SK-N-SH (cell line): ENCODE data around the gene CYBA. TPM values are rescaled to one million over a fixed set of nuclear protein-coding genes. Genes with fewer than 3 reads are reported as not detected.

Experiments used
- CTCF ChIA-PET: fragments of 300-600, 350-600 bp; formaldehyde crosslinking; extraction: SDS; loops from one replicate; lab custom pipeline; 2021; lab: Yijun Ruan, JAX
- POLR2A ChIA-PET: fragments of 350-600 bp; sonication (Branson Sonifier 250); formaldehyde crosslinking; extraction: SDS; loops from one replicate; lab custom pipeline; 2020; ENCODE audit warnings: antibody characterized with exemption, inconsistent platforms; lab: Yijun Ruan, JAX
- DNase-seq: peaks from one replicate; pipeline ENCODE4 v3.0.0; 2012
- H2AFZ ChIP-seq: fragments of 200-600 bp; sonication (generic); 2 replicates; pipeline ENCODE4 v1.8.1; 2016; ENCODE audit warnings: antibody characterized with exemption, mild to moderate bottlenecking, low read depth
- H3F3A ChIP-seq: fragments of 200-600 bp; sonication (generic); replicated peaks from 2 replicates; pipeline ENCODE3; 2016; ENCODE audit warnings: antibody characterized with exemption, mild to moderate bottlenecking; ENCODE audit not compliant: insufficient read depth
- H3K27ac ChIP-seq, 2 experiments: fragments of 200-500 bp in 1 of 2; fragments of 200-600 bp in 1 of 2; sonication (Bioruptor generic) in 1 of 2; sonication (generic), shearing (Covaris generic) in 1 of 2; 2 replicates each; pipeline versions ENCODE4 v1.5.1 to v1.6.1; 2014 to 2016; ENCODE audit warnings: low read depth in 2 of 2, inconsistent platforms in 1 of 2, low read length in 1 of 2, mild to moderate bottlenecking in 1 of 2, mixed read lengths in 1 of 2
- H3K27me3 ChIP-seq: fragments of 200-600 bp; sonication (generic), shearing (Covaris generic); 2 replicates; pipeline ENCODE4 v1.6.1; 2016; ENCODE audit warnings: mixed run types; ENCODE audit not compliant: insufficient read depth
- H3K36me3 ChIP-seq, 2 experiments: fragments of 200-500 bp in 1 of 2; fragments of 200-600 bp in 1 of 2; sonication (Bioruptor generic) in 1 of 2; sonication (generic) in 1 of 2; replicated peaks in 1 of 2; 2 replicates each; pipeline versions ENCODE3 to v1.5.1; 2014 to 2016; ENCODE audit warnings: low read length in 1 of 2, mild to moderate bottlenecking in 1 of 2; ENCODE audit not compliant: insufficient read depth in 2 of 2, control insufficient read depth in 1 of 2
- H3K4me1 ChIP-seq, 2 experiments: fragments of 200-500 bp in 1 of 2; fragments of 200-600 bp in 1 of 2; sonication (Bioruptor generic) in 1 of 2; sonication (generic), shearing (Covaris generic) in 1 of 2; 2 replicates each; pipeline versions ENCODE4 v1.5.1 to v1.6.1; 2014 to 2016; ENCODE audit warnings: low read depth in 1 of 2, low read length in 1 of 2, mixed run types in 1 of 2; ENCODE audit not compliant: insufficient read depth in 2 of 2, control insufficient read depth in 1 of 2
- H3K4me2 ChIP-seq: fragments of 200-600 bp; sonication (generic), shearing (Covaris generic); 2 replicates; pipeline ENCODE4 v1.6.1; 2017; ENCODE audit warnings: mixed run types
- H3K4me3 ChIP-seq, 2 experiments: fragments of 200-500 bp in 1 of 2; fragments of 200-600 bp in 1 of 2; sonication (Bioruptor generic) in 1 of 2; sonication (generic), shearing (Covaris generic) in 1 of 2; 2 replicates each; pipeline versions ENCODE4 v1.5.1 to v1.8.1; 2014 to 2016; ENCODE audit warnings: low read depth in 2 of 2, inconsistent platforms in 1 of 2, low read length in 1 of 2, mild to moderate bottlenecking in 1 of 2, mixed read lengths in 1 of 2, moderate library complexity in 1 of 2
- H3K79me2 ChIP-seq: fragments of 200-600 bp; sonication (generic); 2 replicates; pipeline ENCODE4 v1.8.1; 2017; ENCODE audit warnings: mild to moderate bottlenecking; ENCODE audit not compliant: insufficient read depth
- H3K9ac ChIP-seq: fragments of 200-600 bp; sonication (generic); 2 replicates; pipeline ENCODE4 v1.6.1; 2017; ENCODE audit warnings: mixed run types
- H3K9me2 ChIP-seq: fragments of 200-600 bp; sonication (generic); 2 replicates; pipeline ENCODE4 v1.6.1; 2017; ENCODE audit warnings: mixed run types
- H3K9me3 ChIP-seq: fragments of 200-600 bp; sonication (generic); 2 replicates; pipeline ENCODE4 v1.6.1; 2017; ENCODE audit warnings: mixed run types, mild to moderate bottlenecking, moderate library complexity
- H4K20me1 ChIP-seq: fragments of 200-600 bp; sonication (generic); 2 replicates; pipeline ENCODE4 v1.6.1; 2017; ENCODE audit warnings: mild to moderate bottlenecking, mixed run types; ENCODE audit not compliant: insufficient read depth
- ELF1 ChIP-seq: IDR thresholded peaks from 2 replicates; pipeline ENCODE4 v1.4.0; 2012
- EZH2phosphoT487 ChIP-seq: fragments of 200-600 bp; sonication (generic); IDR thresholded peaks from 2 replicates; pipeline ENCODE4 v1.6.1; 2017; ENCODE audit warnings: low read depth, mixed run types, mild to moderate bottlenecking, antibody characterized with exemption, moderate library complexity, borderline replicate concordance
- FOXM1 ChIP-seq: IDR thresholded peaks from 2 replicates; pipeline ENCODE4 v1.4.0; 2012; ENCODE audit warnings: low read depth, mild to moderate bottlenecking
- GABPA ChIP-seq: IDR thresholded peaks from 2 replicates; pipeline ENCODE4 v1.4.0; 2012; ENCODE audit warnings: low read depth, mild to moderate bottlenecking
- GATA2 ChIP-seq: sonication (generic); formaldehyde crosslinking; IDR thresholded peaks from 2 replicates; pipeline ENCODE4 v1.5.0; 2020; ENCODE audit warnings: mild to moderate bottlenecking, missing genetic modification reagents
- MXI1 ChIP-seq: IDR thresholded peaks from 2 replicates; pipeline ENCODE4 v1.6.1; 2012; ENCODE audit warnings: mild to moderate bottlenecking, low read depth, low read length, improper control_type of control experiment
- PBX3 ChIP-seq: IDR thresholded peaks from 2 replicates; pipeline ENCODE4; 2012
- POLR2AphosphoS5 ChIP-seq: IDR thresholded peaks from 2 replicates; pipeline ENCODE4 v1.6.1; 2012; ENCODE audit warnings: low read depth, low read length
- RAD21 ChIP-seq: IDR thresholded peaks from 2 replicates; pipeline ENCODE4 v1.6.1; 2012; ENCODE audit warnings: mild to moderate bottlenecking, low read length
- RCOR1 ChIP-seq: fragments of 150-350 bp; IDR thresholded peaks from 2 replicates; pipeline ENCODE4 v1.6.1; 2017; ENCODE audit warnings: antibody characterized with exemption, low read length
- SMC3 ChIP-seq: IDR thresholded peaks from 2 replicates; pipeline ENCODE4 v1.6.1; 2012; ENCODE audit warnings: low read depth, low read length, improper control_type of control experiment
- TCF12 ChIP-seq: IDR thresholded peaks from 2 replicates; pipeline ENCODE4 v1.4.0; 2012
- WGBS: methylation state at CpG from one replicate; pipeline ENCODE4 v1.1.6; 2017; ENCODE audit warnings: low lambda C conversion rate; 5-methylcytosine and 5-hydroxymethylcytosine counted together
- polyA plus RNA-seq, 3 experiments: library from polyadenylated mRNA; depleted of rRNA; stranded (reverse); fragments of >200 nt; gene quantifications; 2 replicates each; pipeline ENCODE4 v1.2.3, GENCODE V29; 2012
- TF ChIP-seq, protein P1 (sequence below): IDR thresholded peaks from 2 replicates; pipeline ENCODE4 v1.4.0; 2012; ENCODE audit warnings: low read depth

The CYBA gene
- polyA plus RNA-seq, 1 of the 3 experiments (the other 2 are of a cell fraction) = 176 TPM

DNA sequence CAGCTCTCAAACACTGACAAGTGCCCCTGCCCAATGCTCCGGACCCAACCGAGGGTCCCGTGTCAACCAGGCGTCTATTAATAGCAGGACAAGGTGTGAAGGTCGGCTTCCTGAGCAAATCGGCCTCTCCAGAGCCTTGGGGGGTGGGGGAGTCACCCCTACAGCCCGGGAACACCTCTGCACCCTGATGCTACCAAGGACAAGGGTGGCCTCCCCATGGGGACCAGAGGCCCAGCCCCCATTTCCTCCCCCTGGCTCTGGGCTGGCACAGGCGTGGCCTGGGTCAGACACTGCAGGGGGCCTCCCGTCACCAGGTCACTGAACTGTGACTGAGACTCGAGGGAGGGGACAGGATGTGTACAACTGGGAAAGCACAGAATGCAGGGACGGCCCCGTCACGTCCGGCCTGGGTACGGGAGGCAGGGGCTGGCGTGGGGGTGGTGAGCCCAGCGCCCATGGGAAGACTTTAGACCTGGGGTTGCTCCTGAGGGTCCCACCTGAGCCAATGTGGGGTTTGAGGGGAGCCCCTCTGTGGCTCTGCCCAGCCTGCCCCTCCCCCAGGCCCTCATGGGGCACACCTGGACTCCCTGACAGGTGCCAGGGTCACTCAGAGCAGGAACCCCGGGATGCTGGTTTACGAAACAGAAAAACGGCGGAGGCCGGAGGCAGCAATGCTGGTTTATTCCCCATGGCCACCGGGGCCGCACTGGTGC lies 579 bp upstream of the CYBA start:
- Histone ChIP-seq H3K9me3 (no peaks in the 10 kb centered on the region), H2AFZ (0 out of 2 replicates have a peak overlapping the region, but pooled peaks have one; percentile 46), H3K36me3 (peaks cover 0 to 8% of the 10 kb centered on the region in 2 experiments), H3F3A (no peaks in the 10 kb centered on the region), H4K20me1 (no peaks in the 10 kb centered on the region), H3K27me3 (no peaks in the 10 kb centered on the region), H3K9ac (peak overlapping the region; percentile 44; the same call in 1 of the 2 replicates), H3K9me2 (no peaks in the 10 kb centered on the region), H3K4me3 (peak overlapping the region; percentile 78 to 83), H3K27ac (no peak overlapping the region; a peak in 1 of 4 replicates), H3K79me2 (no peaks in the 10 kb centered on the region), H3K4me2 (peak overlapping the region; percentile 96), H3K4me1 (peaks cover 4 to 10% of the 10 kb centered on the region in 2 experiments; a peak in 2 of 4 replicates)
- TF ChIP-seq RCOR1 = no peak
- TF ChIP-seq FOXM1 = no peak
- TF ChIP-seq EZH2phosphoT487 = no peak
- TF ChIP-seq GATA2 (CRISPR knock-in tag) = no peak
- TF ChIP-seq PBX3 = no peak
- TF ChIP-seq, protein P1, sequence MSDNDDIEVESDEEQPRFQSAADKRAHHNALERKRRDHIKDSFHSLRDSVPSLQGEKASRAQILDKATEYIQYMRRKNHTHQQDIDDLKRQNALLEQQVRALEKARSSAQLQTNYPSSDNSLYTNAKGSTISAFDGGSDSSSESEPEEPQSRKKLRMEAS = no peak
- TF ChIP-seq RAD21 = no peak
- no peak for TF ChIP-seq SMC3
- no peak for TF ChIP-seq ELF1
- ChIA-PET CTCF (interaction anchor here (1.8 to 1.9 kb wide), 2 partner anchors 11 to 86 kb away, joined by 5 to 6 read pairs; partner anchors contain the start of gene MVD), POLR2A (no interaction called here)
- peak; percentile 65 for DNase-seq
- WGBS = 67% methylated on average over 12 of the region's 24 CpGs

DNA sequence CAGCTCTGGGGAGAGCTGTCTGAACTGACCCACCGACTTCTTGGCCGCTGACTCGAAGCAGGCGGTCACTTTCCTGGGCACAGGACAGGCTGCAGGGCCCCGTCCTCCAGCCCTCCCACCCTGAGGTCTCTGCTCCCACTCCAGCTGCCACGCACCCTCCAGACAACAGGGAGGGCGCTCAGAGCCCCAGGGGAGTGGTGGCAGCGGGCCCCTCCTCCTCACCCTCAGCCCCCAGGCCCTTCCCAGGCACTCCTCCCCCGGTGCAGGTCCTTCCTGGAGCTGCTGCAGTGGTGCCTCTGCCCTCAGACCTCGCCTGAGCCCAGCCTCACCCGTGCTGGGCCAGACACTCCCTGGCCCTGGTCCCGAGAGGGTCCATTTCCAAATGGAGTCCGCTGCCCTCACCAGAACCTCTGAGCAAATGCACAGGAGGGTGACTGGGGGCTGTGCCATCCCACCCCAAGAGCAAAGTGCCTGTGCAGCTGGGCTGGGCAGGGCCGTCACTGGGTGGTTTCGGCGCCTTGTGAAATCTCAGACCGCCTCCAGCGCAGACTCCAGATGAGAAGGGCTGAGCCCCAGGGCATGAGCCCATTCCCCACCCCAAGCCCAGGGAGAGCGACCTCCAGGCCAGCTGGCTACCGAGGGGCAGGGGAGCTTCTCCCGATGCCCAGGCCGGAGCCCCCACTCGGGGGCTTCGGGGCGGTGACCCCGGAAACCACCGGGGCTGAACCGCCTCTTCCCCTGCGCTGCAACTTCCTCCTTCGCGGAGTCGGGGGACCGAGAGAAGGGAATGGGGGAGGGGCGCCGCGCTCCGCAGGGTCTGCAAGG lies 717 bp downstream of the CYBA start:
- 65% methylated on average over 9 of the region's 37 CpGs for WGBS
- H2AFZ ChIP-seq = peak overlapping the region; percentile 56; the same call in 1 of the 2 replicates
- no peak overlapping the region; a peak in 1 of 4 replicates for H3K27ac ChIP-seq

More for the DNA sequence above, 717 bp downstream of the CYBA start:
- no peaks in the 10 kb centered on the region for H4K20me1 ChIP-seq
- no peaks in the 10 kb centered on the region for H3K9me2 ChIP-seq
- H3F3A ChIP-seq = no peaks in the 10 kb centered on the region
- DNase-seq = peak; percentile 71
- H3K36me3 ChIP-seq = peaks cover 0 to 6% of the 10 kb centered on the region in 2 experiments
- H3K4me2 ChIP-seq = peak overlapping the region; percentile 96
- no peaks in the 10 kb centered on the region for H3K9me3 ChIP-seq
- CTCF ChIA-PET = interaction anchor here (0.7 to 1.9 kb wide), 7 partner anchors 11 to 135 kb away, joined by 3 to 6 read pairs (median 3); partner anchors contain the start of gene MVD
- H3K79me2 ChIP-seq = no peaks in the 10 kb centered on the region
- H3K4me1 ChIP-seq = peaks cover 4 to 10% of the 10 kb centered on the region in 2 experiments; a peak in 2 of 4 replicates
- H3K9ac ChIP-seq = peak overlapping the region; percentile 69
- H3K27me3 ChIP-seq = no peaks in the 10 kb centered on the region
- POLR2A ChIA-PET = interaction anchor here (1.3 kb wide), 1 partner anchor 10 kb away, joined by 3 read pairs; no protein-coding TSS in a partner anchor
- peak overlapping the region; percentile 78 to 83 for H3K4me3 ChIP-seq
- 0 out of 2 replicates have a peak, but pooled peaks have one; percentile 19 for TF ChIP-seq MXI1
- TF ChIP-seq TCF12 = no peak
- no peak for TF ChIP-seq EZH2phosphoT487
- TF ChIP-seq POLR2AphosphoS5 = no peak
- TF ChIP-seq GABPA = peak; percentile 65
